SU-DHL-6 (cell line): ENCODE data around the gene BPIFA2.

Source experiments
- H2AFZ ChIP-seq: fragments of 200-600 bp; sonication (generic); 2 replicates; pipeline ENCODE4 v1.6.1; 2014; ENCODE audit warnings: low read depth, mild to moderate bottlenecking, moderate library complexity, mixed read lengths, antibody characterized with exemption, low read length; ENCODE audit not compliant: severe bottlenecking
- H3F3A ChIP-seq: fragments of 200-600 bp; shearing (Covaris generic); 2 replicates; pipeline ENCODE4 v1.6.0; 2016; ENCODE audit warnings: antibody characterized with exemption, mild to moderate bottlenecking; ENCODE audit not compliant: insufficient read depth
- H3K27ac ChIP-seq: fragments of 200-600 bp; sonication (generic); 2 replicates; pipeline ENCODE4 v1.5.1; 2016; ENCODE audit warnings: low read depth, mild to moderate bottlenecking, low read length, moderate library complexity, mixed read lengths
- H3K27me3 ChIP-seq: fragments of 200-600 bp; sonication (generic), shearing (Covaris generic); 2 replicates; pipeline ENCODE4 v1.6.0; 2014; ENCODE audit warnings: mild to moderate bottlenecking, low read length
- H3K36me3 ChIP-seq: fragments of 200-600 bp; sonication (generic); 2 replicates; pipeline ENCODE4 v1.6.1; 2014; ENCODE audit warnings: mild to moderate bottlenecking, low read length, mixed read lengths
- H3K4me2 ChIP-seq: fragments of 300-600, 200-600 bp; shearing (Covaris generic), sonication (generic); 2 replicates; pipeline ENCODE4 v1.6.0; 2014; ENCODE audit warnings: low read length, low read depth, mild to moderate bottlenecking; ENCODE audit not compliant: poor library complexity, severe bottlenecking
- H3K4me3 ChIP-seq: fragments of 200-600 bp; sonication (generic); 2 replicates; pipeline ENCODE4 v1.5.1; 2014; ENCODE audit warnings: antibody characterized with exemption, low read length, mild to moderate bottlenecking, mixed read lengths; ENCODE audit not compliant: insufficient read depth, poor library complexity, severe bottlenecking
- H3K79me2 ChIP-seq: fragments of 200-600 bp; sonication (generic); 2 replicates; pipeline ENCODE4 v1.6.1; 2014; ENCODE audit warnings: mild to moderate bottlenecking, low read length, moderate library complexity; ENCODE audit not compliant: insufficient read depth
- H3K9ac ChIP-seq: fragments of 200-600 bp; sonication (generic); 2 replicates; pipeline ENCODE4 v1.7.0; 2014; ENCODE audit warnings: mild to moderate bottlenecking, low read length
- H3K9me2 ChIP-seq: fragments of 200-600 bp; sonication (generic); replicated peaks from 2 replicates; pipeline ENCODE4 v1.6.1; 2014; ENCODE audit warnings: low read length; ENCODE audit not compliant: insufficient read depth
- H3K9me3 ChIP-seq: fragments of 200-600 bp; sonication (generic); 2 replicates; pipeline ENCODE4 v1.6.1; 2014; ENCODE audit warnings: low read length, mixed read lengths; ENCODE audit not compliant: insufficient read depth
- H4K20me1 ChIP-seq: fragments of 200-600 bp; sonication (generic); 2 replicates; pipeline ENCODE4 v1.6.1; 2014; ENCODE audit warnings: low read depth, mild to moderate bottlenecking, antibody characterized with exemption, low read length, moderate library complexity, mixed read lengths
- CTCF ChIP-seq: fragments of 200-600 bp; sonication (generic); IDR thresholded peaks from one replicate; pipeline ENCODE4 v1.5.1; 2017; ENCODE audit warnings: antibody characterized with exemption, mild to moderate bottlenecking, low read length, moderate library complexity; ENCODE audit not compliant: insufficient read depth, poor library complexity, severe bottlenecking
- EZH2phosphoT487 ChIP-seq: fragments of 200-600 bp; sonication (generic), shearing (Covaris generic); conservative IDR thresholded peaks from 2 replicates; pipeline ENCODE4 v1.6.1; 2018; ENCODE audit warnings: mild to moderate bottlenecking, antibody characterized with exemption, low read length, moderate library complexity, mixed read lengths

BPIFA2 gene

GRCh38 chr20:33132513-33133372, 35.2 kb upstream of the BPIFA2 start:
- Histone ChIP-seq H4K20me1 (no peaks in the 10 kb centered on the region), H2AFZ (no peak overlapping the region)
- TF ChIP-seq CTCF (no peak), EZH2phosphoT487 (no peak)

GRCh38 chr20:33133373-33133941, 34.5 kb upstream of the BPIFA2 start:
- H4K20me1 ChIP-seq, result no peaks in the 10 kb centered on the region
- no peak overlapping the region for H2AFZ ChIP-seq
- H3K9me3 ChIP-seq, result no peaks in the 10 kb centered on the region
- H3K79me2 ChIP-seq, result no peaks in the 10 kb centered on the region
- no peak overlapping the region for H3K4me3 ChIP-seq
- no peaks in the 10 kb centered on the region for H3K9me2 ChIP-seq
- no peak overlapping the region for H3K4me2 ChIP-seq
- no peak for TF ChIP-seq CTCF
- TF ChIP-seq EZH2phosphoT487, result no peak
- no peaks in the 10 kb centered on the region for H3F3A ChIP-seq
- no peak overlapping the region for H3K27ac ChIP-seq
- H3K27me3 ChIP-seq, result no peaks in the 10 kb centered on the region
- H3K36me3 ChIP-seq, result no peaks in the 10 kb centered on the region
- H3K9ac ChIP-seq, result no peak overlapping the region

More at GRCh38 chr20:33132513-33133372, 35.2 kb upstream of the BPIFA2 start:
- Histone ChIP-seq H3K4me3 (no peak overlapping the region), H3K36me3 (no peaks in the 10 kb centered on the region), H3K27me3 (no peaks in the 10 kb centered on the region), H3K9me3 (no peaks in the 10 kb centered on the region), H3K9me2 (no peaks in the 10 kb centered on the region), H3F3A (no peaks in the 10 kb centered on the region), H3K9ac (no peak overlapping the region), H3K27ac (no peak overlapping the region), H3K79me2 (no peaks in the 10 kb centered on the region), H3K4me2 (no peak overlapping the region)

- no peak for TF ChIP-seq EZH2phosphoT487
- TF ChIP-seq CTCF, result no peak
- Histone ChIP-seq H3K9me3 (no peaks in the 10 kb centered on the region), H3K9me2 (no peaks in the 10 kb centered on the region; the same call in 1 of the 2 replicates), H3K27me3 (no peaks in the 10 kb centered on the region), H2AFZ (no peak overlapping the region), H3K27ac (no peak overlapping the region), H3K79me2 (no peaks in the 10 kb centered on the region), H3F3A (no peaks in the 10 kb centered on the region), H3K9ac (no peak overlapping the region), H3K4me2 (no peak overlapping the region), H3K4me3 (no peak overlapping the region), H3K36me3 (no peaks in the 10 kb centered on the region), H4K20me1 (no peaks in the 10 kb centered on the region)
These were observed 30.8 kb upstream of the BPIFA2 start for GRCh38 chr20:33137195-33137594.
